Activated naive CD4-positive, alpha-beta T cell treated with anti-CD3 and anti-CD28 coated beads, Interleukin-2, amount 50 U/mL, for 24 hours (primary cell): Measurements from ENCODE around the gene IL13RA2.

Experiments used
- H3K27ac Mint-ChIP-seq: one replicate; pipeline ENCODE4 v1.8.0; 2021; ENCODE audit warnings: mild to moderate bottlenecking, mixed read lengths
- H3K27me3 Mint-ChIP-seq: one replicate; pipeline ENCODE4 v1.8.0; 2021; ENCODE audit warnings: mixed read lengths
- H3K36me3 Mint-ChIP-seq: one replicate; pipeline ENCODE4 v1.8.0; 2021; ENCODE audit warnings: mixed read lengths
- H3K4me1 Mint-ChIP-seq: one replicate; pipeline ENCODE4 v1.8.0; 2021; ENCODE audit warnings: mixed read lengths
- H3K4me3 Mint-ChIP-seq: one replicate; pipeline ENCODE4 v1.8.0; 2021; ENCODE audit warnings: mild to moderate bottlenecking, mixed read lengths
- H3K9me3 Mint-ChIP-seq: one replicate; pipeline ENCODE4 v1.8.0; 2021; ENCODE audit warnings: mixed read lengths

IL13RA2 gene

GRCh38 chrX:115017455-115017854 is at the start of gene IL13RA2:
Gene IL13RA2 (minus strand): TSS chrX:115017616. CDS start chrX:115017269, 347 bp downstream.
- Mint-ChIP-seq H3K4me3 (no peak within 1 kb of the TSS), H3K27me3 (no peaks in the 10 kb centered on the region), H3K36me3 (no peaks in the 10 kb centered on the region), H3K27ac (no peak within 1 kb of the TSS), H3K4me1 (no peaks in the 10 kb centered on the region), H3K9me3 (no peaks in the 10 kb centered on the region)

GRCh38 chrX:115065304-115065703 is 47.9 kb upstream of the IL13RA2 start:
- H3K27ac Mint-ChIP-seq: no peak overlapping the region
- H3K9me3 Mint-ChIP-seq: no peaks in the 10 kb centered on the region
- no peak overlapping the region for H3K4me3 Mint-ChIP-seq
- no peaks in the 10 kb centered on the region for H3K4me1 Mint-ChIP-seq
- no peaks in the 10 kb centered on the region for H3K27me3 Mint-ChIP-seq
- H3K36me3 Mint-ChIP-seq: no peaks in the 10 kb centered on the region

- no peaks in the 10 kb centered on the region for H3K4me1 Mint-ChIP-seq
- no peaks in the 10 kb centered on the region for H3K9me3 Mint-ChIP-seq
- no peak overlapping the region for H3K27ac Mint-ChIP-seq
- no peaks in the 10 kb centered on the region for H3K36me3 Mint-ChIP-seq
- no peaks in the 10 kb centered on the region for H3K27me3 Mint-ChIP-seq
- no peak overlapping the region for H3K4me3 Mint-ChIP-seq
Observed at GRCh38 chrX:115060013-115060412, 42.6 kb upstream of the IL13RA2 start.

GRCh38 chrX:115058276-115058675 is 40.9 kb upstream of the IL13RA2 start:
- Mint-ChIP-seq H3K36me3 (no peaks in the 10 kb centered on the region), H3K4me3 (no peak overlapping the region), H3K27me3 (no peaks in the 10 kb centered on the region), H3K9me3 (no peaks in the 10 kb centered on the region), H3K27ac (no peak overlapping the region), H3K4me1 (no peaks in the 10 kb centered on the region)

- no peak overlapping the region for H3K4me3 Mint-ChIP-seq
- H3K27ac Mint-ChIP-seq: no peak overlapping the region
- H3K4me1 Mint-ChIP-seq: no peaks in the 10 kb centered on the region
- H3K27me3 Mint-ChIP-seq: no peaks in the 10 kb centered on the region
- H3K36me3 Mint-ChIP-seq: no peaks in the 10 kb centered on the region
- H3K9me3 Mint-ChIP-seq: no peaks in the 10 kb centered on the region
Observed at GRCh38 chrX:115054876-115055275, 37.5 kb upstream of the IL13RA2 start.

- H3K4me3 Mint-ChIP-seq: no peak overlapping the region
- no peaks in the 10 kb centered on the region for H3K4me1 Mint-ChIP-seq
- H3K9me3 Mint-ChIP-seq: no peaks in the 10 kb centered on the region
- no peaks in the 10 kb centered on the region for H3K36me3 Mint-ChIP-seq
- no peak overlapping the region for H3K27ac Mint-ChIP-seq
- H3K27me3 Mint-ChIP-seq: no peaks in the 10 kb centered on the region
Observed at GRCh38 chrX:115053223-115053622, 35.8 kb upstream of the IL13RA2 start.

- no peaks in the 10 kb centered on the region for H3K4me1 Mint-ChIP-seq
- H3K36me3 Mint-ChIP-seq: no peaks in the 10 kb centered on the region
- H3K9me3 Mint-ChIP-seq: no peaks in the 10 kb centered on the region
- no peak overlapping the region for H3K4me3 Mint-ChIP-seq
- no peak overlapping the region for H3K27ac Mint-ChIP-seq
- no peaks in the 10 kb centered on the region for H3K27me3 Mint-ChIP-seq
Observed at GRCh38 chrX:115047715-115048114, 30.3 kb upstream of the IL13RA2 start.

GRCh38 chrX:115047181-115047580 is 29.8 kb upstream of the IL13RA2 start:
- no peak overlapping the region for H3K27ac Mint-ChIP-seq
- no peaks in the 10 kb centered on the region for H3K4me1 Mint-ChIP-seq
- H3K36me3 Mint-ChIP-seq: no peaks in the 10 kb centered on the region
- no peak overlapping the region for H3K4me3 Mint-ChIP-seq
- H3K9me3 Mint-ChIP-seq: no peaks in the 10 kb centered on the region
- H3K27me3 Mint-ChIP-seq: no peaks in the 10 kb centered on the region

GRCh38 chrX:115040417-115040816 is 23.0 kb upstream of the IL13RA2 start:
- Mint-ChIP-seq H3K27ac (no peak overlapping the region), H3K27me3 (no peaks in the 10 kb centered on the region), H3K4me1 (no peaks in the 10 kb centered on the region), H3K36me3 (no peaks in the 10 kb centered on the region), H3K9me3 (no peaks in the 10 kb centered on the region), H3K4me3 (no peak overlapping the region)

- H3K36me3 Mint-ChIP-seq: no peaks in the 10 kb centered on the region
- no peak overlapping the region for H3K27ac Mint-ChIP-seq
- H3K27me3 Mint-ChIP-seq: no peaks in the 10 kb centered on the region
- H3K9me3 Mint-ChIP-seq: no peaks in the 10 kb centered on the region
- no peaks in the 10 kb centered on the region for H3K4me1 Mint-ChIP-seq
- H3K4me3 Mint-ChIP-seq: no peak overlapping the region
Observed at GRCh38 chrX:115038406-115038805, 21.0 kb upstream of the IL13RA2 start.

- no peaks in the 10 kb centered on the region for H3K36me3 Mint-ChIP-seq
- H3K9me3 Mint-ChIP-seq: no peaks in the 10 kb centered on the region
- H3K4me1 Mint-ChIP-seq: no peaks in the 10 kb centered on the region
- H3K27me3 Mint-ChIP-seq: no peaks in the 10 kb centered on the region
- no peak overlapping the region for H3K4me3 Mint-ChIP-seq
- H3K27ac Mint-ChIP-seq: no peak overlapping the region
Observed at GRCh38 chrX:115036029-115036428, 18.6 kb upstream of the IL13RA2 start.

GRCh38 chrX:115031989-115032388 is 14.6 kb upstream of the IL13RA2 start:
- no peaks in the 10 kb centered on the region for H3K36me3 Mint-ChIP-seq
- peaks cover 4% of the 10 kb centered on the region for H3K9me3 Mint-ChIP-seq
- no peaks in the 10 kb centered on the region for H3K27me3 Mint-ChIP-seq
- H3K4me3 Mint-ChIP-seq: no peak overlapping the region
- H3K4me1 Mint-ChIP-seq: no peaks in the 10 kb centered on the region
- H3K27ac Mint-ChIP-seq: no peak overlapping the region

GRCh38 chrX:115030625-115031024 is 13.2 kb upstream of the IL13RA2 start:
- Mint-ChIP-seq H3K27ac (no peak overlapping the region), H3K4me1 (no peaks in the 10 kb centered on the region), H3K9me3 (peaks cover 4% of the 10 kb centered on the region), H3K27me3 (no peaks in the 10 kb centered on the region), H3K36me3 (no peaks in the 10 kb centered on the region), H3K4me3 (no peak overlapping the region)

GRCh38 chrX:115029869-115030570 is 12.6 kb upstream of the IL13RA2 start:
- Mint-ChIP-seq H3K4me1 (no peaks in the 10 kb centered on the region), H3K9me3 (peaks cover 4% of the 10 kb centered on the region), H3K36me3 (no peaks in the 10 kb centered on the region), H3K27ac (no peak overlapping the region), H3K4me3 (no peak overlapping the region), H3K27me3 (no peaks in the 10 kb centered on the region)

GRCh38 chrX:115029440-115029839 is 12.0 kb upstream of the IL13RA2 start:
- Mint-ChIP-seq H3K27ac (no peak overlapping the region), H3K27me3 (no peaks in the 10 kb centered on the region), H3K4me1 (no peaks in the 10 kb centered on the region), H3K4me3 (no peak overlapping the region), H3K36me3 (no peaks in the 10 kb centered on the region), H3K9me3 (peaks cover 4% of the 10 kb centered on the region)

- H3K36me3 Mint-ChIP-seq: no peaks in the 10 kb centered on the region
- H3K4me3 Mint-ChIP-seq: no peak overlapping the region
- H3K27me3 Mint-ChIP-seq: no peaks in the 10 kb centered on the region
- no peaks in the 10 kb centered on the region for H3K4me1 Mint-ChIP-seq
- H3K9me3 Mint-ChIP-seq: peaks cover 4% of the 10 kb centered on the region
- H3K27ac Mint-ChIP-seq: no peak overlapping the region
Observed at GRCh38 chrX:115023811-115024210, 6.4 kb upstream of the IL13RA2 start.

GRCh38 chrX:115023139-115023538 is 5.7 kb upstream of the IL13RA2 start:
- no peaks in the 10 kb centered on the region for H3K36me3 Mint-ChIP-seq
- H3K4me3 Mint-ChIP-seq: no peak overlapping the region
- peaks cover 4% of the 10 kb centered on the region for H3K9me3 Mint-ChIP-seq
- H3K4me1 Mint-ChIP-seq: no peaks in the 10 kb centered on the region
- H3K27ac Mint-ChIP-seq: no peak overlapping the region
- H3K27me3 Mint-ChIP-seq: no peaks in the 10 kb centered on the region
